GM18508 (cell line): Measurements from ENCODE around the gene MBL2.

Experiments
- ATAC-seq: cut with Tn5 transposase; IDR thresholded peaks from one replicate; pipeline ENCODE4 v1.9.1; 2021; ENCODE audit warnings: moderate number of reproducible peaks; ENCODE audit not compliant: insufficient read depth, unreplicated experiment

Gene MBL2

GRCh38 chr10:52774600-52775106, 2.1 kb upstream of the MBL2 start:
- no peak for ATAC-seq

GRCh38 chr10:52774182-52774581, 1.6 kb upstream of the MBL2 start:
- ATAC-seq: no peak

- ATAC-seq: no peak
Observed at GRCh38 chr10:52771534-52772445, 794 bp downstream of the MBL2 start.

- no peak for ATAC-seq
Observed at GRCh38 chr10:52770904-52771303, 1.7 kb downstream of the MBL2 start.

GRCh38 chr10:52769966-52770365, 2.6 kb downstream of the MBL2 start:
- no peak for ATAC-seq

- no peak for ATAC-seq
Observed at GRCh38 chr10:52768001-52768532, 4.5 kb downstream of the MBL2 start.

- ATAC-seq: no peak
Observed at GRCh38 chr10:52762088-52762487, 10.5 kb downstream of the MBL2 start.

- no peak for ATAC-seq
Observed at GRCh38 chr10:52759154-52759553, 13.4 kb downstream of the MBL2 start.

- no peak for ATAC-seq
Observed at GRCh38 chr10:52758406-52758805, 14.2 kb downstream of the MBL2 start.

- ATAC-seq: no peak
Observed at GRCh38 chr10:52757773-52758172, 14.8 kb downstream of the MBL2 start.

- ATAC-seq: no peak
Observed at GRCh38 chr10:52756966-52757365, 15.6 kb downstream of the MBL2 start.

- ATAC-seq: no peak
Observed at GRCh38 chr10:52756295-52756694, 16.3 kb downstream of the MBL2 start.

- no peak for ATAC-seq
Observed at GRCh38 chr10:52755297-52756062, 17.1 kb downstream of the MBL2 start.

GRCh38 chr10:52752801-52753445, 19.7 kb downstream of the MBL2 start:
- no peak for ATAC-seq

- no peak for ATAC-seq
Observed at GRCh38 chr10:52752261-52752660, 20.3 kb downstream of the MBL2 start.

- no peak for ATAC-seq
Observed at GRCh38 chr10:52751337-52751736, 21.2 kb downstream of the MBL2 start.

- no peak for ATAC-seq
Observed at GRCh38 chr10:52750629-52751028, 22.0 kb downstream of the MBL2 start.

GRCh38 chr10:52747694-52748093, 24.9 kb downstream of the MBL2 start:
- no peak for ATAC-seq

GRCh38 chr10:52746169-52746568, 26.4 kb downstream of the MBL2 start:
- no peak for ATAC-seq

- ATAC-seq: no peak
Observed at GRCh38 chr10:52744057-52744805, 28.4 kb downstream of the MBL2 start.
